NB4 (cell line): ENCODE measurements around the gene KRT17.

ENCODE experiments used
- POLR2A ChIP-seq: IDR thresholded peaks from 2 replicates; pipeline ENCODE4 v1.6.1; 2011; ENCODE audit warnings: mild to moderate bottlenecking; ENCODE audit not compliant: insufficient read length; ENCODE audit errors: extremely low read depth
- TF ChIP-seq, protein P1 (sequence below): IDR thresholded peaks from one replicate; pipeline ENCODE4 v1.5.1; 2012; ENCODE audit warnings: low read depth, low read length
- TF ChIP-seq, protein P2 (sequence below): IDR thresholded peaks from 2 replicates; pipeline ENCODE4 v1.6.1; 2011; ENCODE audit warnings: low read depth, low read length

DNA sequence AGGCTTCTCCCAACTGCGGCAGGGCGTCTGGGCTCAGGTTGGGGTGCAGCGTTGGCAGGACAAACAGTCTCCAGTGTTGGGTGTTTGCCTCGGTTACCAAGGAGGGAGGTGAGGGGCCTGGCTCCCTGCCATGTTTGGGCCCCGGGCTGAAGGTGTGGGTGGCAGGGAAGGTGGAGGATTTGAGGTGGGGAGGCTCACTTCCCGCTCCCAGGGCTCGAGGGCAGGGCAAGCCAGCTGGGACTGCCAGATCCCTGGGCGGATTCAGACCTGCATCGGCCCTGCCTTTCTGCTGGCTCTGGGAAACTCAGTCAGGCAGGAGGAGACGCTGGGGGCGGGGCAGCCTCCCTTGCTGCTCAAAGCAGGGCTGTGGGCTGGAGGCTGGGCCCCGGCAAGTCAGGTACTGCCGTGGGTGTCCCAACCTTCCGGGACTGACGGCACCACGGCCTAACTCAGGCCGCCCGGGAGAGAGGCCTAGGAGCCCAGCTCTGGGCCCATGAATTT is 31.3 kb upstream of the KRT17 start:
- TF ChIP-seq, protein P1, sequence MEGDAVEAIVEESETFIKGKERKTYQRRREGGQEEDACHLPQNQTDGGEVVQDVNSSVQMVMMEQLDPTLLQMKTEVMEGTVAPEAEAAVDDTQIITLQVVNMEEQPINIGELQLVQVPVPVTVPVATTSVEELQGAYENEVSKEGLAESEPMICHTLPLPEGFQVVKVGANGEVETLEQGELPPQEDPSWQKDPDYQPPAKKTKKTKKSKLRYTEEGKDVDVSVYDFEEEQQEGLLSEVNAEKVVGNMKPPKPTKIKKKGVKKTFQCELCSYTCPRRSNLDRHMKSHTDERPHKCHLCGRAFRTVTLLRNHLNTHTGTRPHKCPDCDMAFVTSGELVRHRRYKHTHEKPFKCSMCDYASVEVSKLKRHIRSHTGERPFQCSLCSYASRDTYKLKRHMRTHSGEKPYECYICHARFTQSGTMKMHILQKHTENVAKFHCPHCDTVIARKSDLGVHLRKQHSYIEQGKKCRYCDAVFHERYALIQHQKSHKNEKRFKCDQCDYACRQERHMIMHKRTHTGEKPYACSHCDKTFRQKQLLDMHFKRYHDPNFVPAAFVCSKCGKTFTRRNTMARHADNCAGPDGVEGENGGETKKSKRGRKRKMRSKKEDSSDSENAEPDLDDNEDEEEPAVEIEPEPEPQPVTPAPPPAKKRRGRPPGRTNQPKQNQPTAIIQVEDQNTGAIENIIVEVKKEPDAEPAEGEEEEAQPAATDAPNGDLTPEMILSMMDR = no peak
- TF ChIP-seq, protein P2, sequence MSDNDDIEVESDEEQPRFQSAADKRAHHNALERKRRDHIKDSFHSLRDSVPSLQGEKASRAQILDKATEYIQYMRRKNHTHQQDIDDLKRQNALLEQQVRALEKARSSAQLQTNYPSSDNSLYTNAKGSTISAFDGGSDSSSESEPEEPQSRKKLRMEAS = no peak
- no peak for TF ChIP-seq POLR2A
